Neural crest cell (in vitro differentiated cells): ENCODE data around the gene CLIC6. TPM values are rescaled to one million over a fixed set of nuclear protein-coding genes. Genes with fewer than 3 reads are reported as not detected.

ENCODE experiments used
- DNase-seq: peaks from one replicate; pipeline ENCODE4 v3.0.0; 2021; ENCODE audit warnings: low read depth, mixed read lengths, low spot score
- H3K27ac Mint-ChIP-seq: one replicate; pipeline ENCODE4 v1.8.0; 2021; ENCODE audit warnings: mild to moderate bottlenecking, mixed read lengths; ENCODE audit not compliant: unreplicated experiment
- H3K27me3 Mint-ChIP-seq: 2 replicates; pipeline ENCODE4 v1.8.0; 2021; ENCODE audit warnings: low read depth, mild to moderate bottlenecking, mixed read lengths
- H3K36me3 Mint-ChIP-seq: 2 replicates; pipeline ENCODE4 v1.8.0; 2021; ENCODE audit warnings: low read depth, mild to moderate bottlenecking, mixed read lengths
- H3K4me1 Mint-ChIP-seq: 2 replicates; pipeline ENCODE4 v1.8.0; 2021; ENCODE audit warnings: mixed read lengths
- H3K4me3 Mint-ChIP-seq: one replicate; pipeline ENCODE4 v1.8.0; 2021; ENCODE audit warnings: mild to moderate bottlenecking, mixed read lengths
- H3K9me3 Mint-ChIP-seq: 2 replicates; pipeline ENCODE4 v1.8.0; 2021; ENCODE audit warnings: mixed read lengths
- CTCF ChIP-seq: fragments of 200-600 bp; sonication (generic); conservative IDR thresholded peaks from 2 replicates; pipeline ENCODE4 v1.5.0; 2021; ENCODE audit warnings: antibody characterized with exemption, mild to moderate bottlenecking
- total RNA-seq: library from RNA; stranded (reverse); gene quantifications from 2 replicates; pipeline ENCODE4 v1.2.1, GENCODE V29; 2021

Gene CLIC6
- total RNA-seq, 1 donor from 2014 or later, result 0.19 TPM

GRCh38 chr21:34688715-34689114 lies 19.9 kb downstream of the CLIC6 start:
- H3K27ac Mint-ChIP-seq, result no peak overlapping the region
- TF ChIP-seq CTCF, result no peak
- H3K9me3 Mint-ChIP-seq, result peaks cover 4% of the 10 kb centered on the region

GRCh38 chr21:34690041-34690792 lies 21.4 kb downstream of the CLIC6 start:
- Mint-ChIP-seq H3K36me3 (no peaks in the 10 kb centered on the region), H3K27ac (no peak overlapping the region), H3K4me3 (no peak overlapping the region), H3K4me1 (peaks cover 30% of the 10 kb centered on the region), H3K27me3 (peaks cover 9% of the 10 kb centered on the region), H3K9me3 (peaks cover 7% of the 10 kb centered on the region)
- no peak for DNase-seq
- no peak for TF ChIP-seq CTCF

More at GRCh38 chr21:34688715-34689114, 19.9 kb downstream of the CLIC6 start:
- no peak for DNase-seq
- peaks cover 30% of the 10 kb centered on the region for H3K4me1 Mint-ChIP-seq
- no peak overlapping the region for H3K4me3 Mint-ChIP-seq
- peaks cover 9% of the 10 kb centered on the region for H3K27me3 Mint-ChIP-seq
- no peaks in the 10 kb centered on the region for H3K36me3 Mint-ChIP-seq

GRCh38 chr21:34690793-34691175 lies 22.0 kb downstream of the CLIC6 start:
- DNase-seq, result no peak
- Mint-ChIP-seq H3K4me1 (peaks cover 30% of the 10 kb centered on the region), H3K9me3 (peaks cover 7% of the 10 kb centered on the region), H3K27me3 (peaks cover 9% of the 10 kb centered on the region), H3K27ac (no peak overlapping the region), H3K36me3 (no peaks in the 10 kb centered on the region), H3K4me3 (no peak overlapping the region)
- no peak for TF ChIP-seq CTCF

- H3K9me3 Mint-ChIP-seq, result peaks cover 7% of the 10 kb centered on the region
- no peaks in the 10 kb centered on the region for H3K36me3 Mint-ChIP-seq
- no peak for DNase-seq
- H3K27me3 Mint-ChIP-seq, result peaks cover 9% of the 10 kb centered on the region
- peaks cover 30% of the 10 kb centered on the region for H3K4me1 Mint-ChIP-seq
- H3K4me3 Mint-ChIP-seq, result no peak overlapping the region
- no peak for TF ChIP-seq CTCF
- peak overlapping the region; percentile 28 for H3K27ac Mint-ChIP-seq
Measured at GRCh38 chr21:34691390-34692032, 22.7 kb downstream of the CLIC6 start.

GRCh38 chr21:34692458-34693020 lies 23.7 kb downstream of the CLIC6 start:
- Mint-ChIP-seq H3K36me3 (no peaks in the 10 kb centered on the region), H3K4me1 (peaks cover 33% of the 10 kb centered on the region), H3K4me3 (no peak overlapping the region), H3K27me3 (peaks cover 9% of the 10 kb centered on the region), H3K9me3 (peaks cover 7% of the 10 kb centered on the region), H3K27ac (no peak overlapping the region)
- DNase-seq, result no peak
- TF ChIP-seq CTCF, result no peak
